ENCODE results near the gene LCTL.

GRCh38 chr15:66600240-66600627 is 34.4 kb upstream of the LCTL start:
- TF ChIP-seq EP300 (IDR thresholded peaks at IDR 0.05; ENCODE audit: borderline replicate concordance) (no peak), RAD21 (IDR thresholded peaks at IDR 0.05; ENCODE audit: low read depth) (no peak), NFIC (IDR thresholded peaks at IDR 0.05) (no peak), MAX (IDR thresholded peaks at IDR 0.05) (no peak), USF1 (IDR thresholded peaks at IDR 0.05) (no peak), REST (IDR thresholded peaks at IDR 0.05; ENCODE audit: low read depth) (no peak)
